ENCODE data around the gene RAD51B.

DNA sequence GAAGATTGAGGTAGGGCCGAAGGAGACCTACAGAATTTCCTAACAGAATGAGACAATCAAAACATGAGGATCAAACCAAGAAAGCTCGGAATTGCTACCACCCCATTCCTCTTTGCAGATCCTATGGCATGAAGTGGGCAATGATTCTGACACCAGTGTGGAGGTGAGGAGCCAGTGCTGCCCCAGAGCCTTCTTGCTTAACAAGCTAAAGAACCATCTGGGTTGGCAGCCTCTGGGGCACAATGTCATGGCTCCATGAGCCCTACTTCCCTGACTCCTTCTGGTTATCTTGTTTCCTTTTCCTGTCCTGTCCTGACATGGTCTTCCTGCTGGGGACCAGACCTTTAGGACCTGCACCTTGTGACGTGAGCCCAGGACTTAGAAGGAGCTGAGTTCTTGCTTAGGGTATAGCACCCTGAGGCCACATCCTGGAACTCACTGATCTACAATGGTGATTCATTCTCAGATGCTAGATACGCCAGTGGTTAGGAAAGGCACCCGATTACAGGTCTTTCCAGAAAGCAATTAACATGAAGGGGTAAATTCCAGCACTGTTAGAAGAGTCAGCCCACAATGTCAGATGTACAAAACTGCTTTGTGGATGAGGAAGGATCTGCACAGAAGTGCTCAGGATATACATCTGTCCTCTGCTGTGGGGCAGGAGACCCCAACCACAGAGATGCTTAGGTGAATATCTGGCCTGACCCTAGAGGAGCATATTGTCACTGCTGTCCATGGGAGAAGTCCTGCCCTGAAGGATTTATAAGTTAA is 649.0 kb downstream of the RAD51B start:
- TF ChIP-seq POLR2A (IDR thresholded peaks at IDR 0.05; ENCODE audit: low read depth, low read length) (no peak), TAF1 (IDR thresholded peaks at IDR 0.05; ENCODE audit: low read depth, low read length) (no peak), PAX5 (IDR thresholded peaks at IDR 0.05; ENCODE audit: insufficient read depth, low read length, severe bottlenecking) (no peak), POLR2AphosphoS5 (IDR thresholded peaks at IDR 0.05; ENCODE audit: low read depth, low read length) (no peak)

Measured in GM12891 (cell line).